H9 (cell line): Measurements from ENCODE around the gene CASK. TPM values are rescaled to one million over a fixed set of nuclear protein-coding genes. Genes with fewer than 3 reads are reported as not detected.

Experiments
- DNase-seq: peaks from one replicate; pipeline ENCODE4 v3.0.0-alpha.2; 2017
- H2AFZ ChIP-seq: one replicate; pipeline ENCODE4 v1.6.1; 2013; ENCODE audit warnings: mild to moderate bottlenecking, low read length, control low read depth, moderate library complexity
- H2AK5ac ChIP-seq: 2 replicates; pipeline ENCODE4 v1.6.1; 2013; ENCODE audit warnings: low read length, control low read depth, mixed read lengths; ENCODE audit not compliant: insufficient read length
- H2BK120ac ChIP-seq: one replicate; pipeline ENCODE4 v1.6.1; 2013; ENCODE audit warnings: low read depth, mild to moderate bottlenecking, low read length, control low read depth, inconsistent platforms; ENCODE audit not compliant: poor library complexity, severe bottlenecking
- H2BK12ac ChIP-seq: 2 replicates; pipeline ENCODE4 v1.6.1; 2013; ENCODE audit warnings: low read length, control low read depth, mixed read lengths, low read depth; ENCODE audit not compliant: insufficient read length
- H2BK15ac ChIP-seq: 2 replicates; pipeline ENCODE4 v1.6.1; 2013; ENCODE audit warnings: low read depth, low read length, control low read depth
- H2BK20ac ChIP-seq: one replicate; pipeline ENCODE4 v1.6.1; 2013; ENCODE audit warnings: low read depth, mild to moderate bottlenecking, low read length, control low read depth, inconsistent platforms; ENCODE audit not compliant: poor library complexity, severe bottlenecking
- H2BK5ac ChIP-seq: 2 replicates; pipeline ENCODE4 v1.6.1; 2013; ENCODE audit warnings: low read length, control low read depth, mixed read lengths; ENCODE audit not compliant: insufficient read length
- H3K14ac ChIP-seq: 2 replicates; pipeline ENCODE4 v1.6.1; 2013; ENCODE audit warnings: low read length, control low read depth; ENCODE audit not compliant: insufficient read depth
- H3K18ac ChIP-seq: 2 replicates; pipeline ENCODE4 v1.6.1; 2013; ENCODE audit warnings: low read depth, mild to moderate bottlenecking, mixed read lengths, low read length, control low read depth; ENCODE audit not compliant: insufficient read length
- H3K23ac ChIP-seq: 2 replicates; pipeline ENCODE4 v1.6.1; 2013; ENCODE audit warnings: low read length, control low read depth, mixed read lengths, low read depth; ENCODE audit not compliant: insufficient read length
- H3K23me2 ChIP-seq: 2 replicates; pipeline ENCODE4 v1.6.1; 2013; ENCODE audit warnings: low read depth, mild to moderate bottlenecking, mixed read lengths, low read length, control low read depth; ENCODE audit not compliant: insufficient read length, poor library complexity, severe bottlenecking
- H3K27ac ChIP-seq: 2 replicates; pipeline ENCODE4 v1.5.1; 2013; ENCODE audit warnings: low read length, control low read depth, mixed read lengths, low read depth; ENCODE audit not compliant: insufficient read length
- H3K27me3 ChIP-seq: 2 replicates; pipeline ENCODE4 v1.6.1; 2013; ENCODE audit warnings: low read length, control low read depth, inconsistent platforms; ENCODE audit not compliant: insufficient read depth
- H3K4ac ChIP-seq: 2 replicates; pipeline ENCODE4 v1.6.1; 2013; ENCODE audit warnings: low read depth, mild to moderate bottlenecking, control low read depth, inconsistent platforms, low read length, moderate library complexity
- H3K4me1 ChIP-seq: 2 replicates; pipeline ENCODE4 v1.6.1; 2013; ENCODE audit warnings: low read length, control low read depth, inconsistent platforms; ENCODE audit not compliant: insufficient read depth
- H3K4me2 ChIP-seq: 2 replicates; pipeline ENCODE4 v1.6.1; 2013; ENCODE audit warnings: low read length, control low read depth, mixed read lengths; ENCODE audit not compliant: insufficient read length, insufficient read depth
- H3K56ac ChIP-seq: 2 replicates; pipeline ENCODE4 v1.6.1; 2013; ENCODE audit warnings: low read depth, mild to moderate bottlenecking, mixed read lengths, low read length, control low read depth; ENCODE audit not compliant: insufficient read length
- H3K79me1 ChIP-seq: 2 replicates; pipeline ENCODE4 v1.6.1; 2013; ENCODE audit warnings: low read depth, mild to moderate bottlenecking, moderate library complexity, low read length, control low read depth, inconsistent platforms; ENCODE audit not compliant: insufficient read depth, poor library complexity, severe bottlenecking
- H3K79me2 ChIP-seq: 2 replicates; pipeline ENCODE4 v1.6.1; 2013; ENCODE audit warnings: low read length, control low read depth, inconsistent platforms; ENCODE audit not compliant: insufficient read depth
- H3K9ac ChIP-seq: 2 replicates; pipeline ENCODE4 v1.6.1; 2013; ENCODE audit warnings: low read length, control low read depth, mixed read lengths; ENCODE audit not compliant: insufficient read length; ENCODE audit errors: extremely low read depth
- H3K9me3 ChIP-seq: one replicate; pipeline ENCODE4 v1.6.1; 2013; ENCODE audit warnings: low read depth, low read length, inconsistent platforms; ENCODE audit not compliant: control insufficient read depth
- H3T11ph ChIP-seq: one replicate; pipeline ENCODE4 v1.6.1; 2013; ENCODE audit warnings: mild to moderate bottlenecking, low read length, control low read depth, inconsistent platforms
- H4K20me1 ChIP-seq: one replicate; pipeline ENCODE4 v1.6.1; 2013; ENCODE audit not compliant: control insufficient read depth, insufficient read length, insufficient read depth
- H4K5ac ChIP-seq: 2 replicates; pipeline ENCODE4 v1.6.1; 2013; ENCODE audit warnings: low read depth, mild to moderate bottlenecking, mixed read lengths, low read length, control low read depth; ENCODE audit not compliant: insufficient read length
- H4K8ac ChIP-seq: replicated peaks from 2 replicates; pipeline ENCODE4 v1.6.1; 2013; ENCODE audit warnings: low read length, control low read depth, mixed read lengths, low read depth; ENCODE audit not compliant: insufficient read length
- H4K91ac ChIP-seq: 2 replicates; pipeline ENCODE4 v1.6.1; 2013; ENCODE audit warnings: low read depth, mild to moderate bottlenecking, moderate library complexity, mixed read lengths, low read length, control low read depth; ENCODE audit not compliant: insufficient read length
- H3K27ac Mint-ChIP-seq, 3 experiments: 2 replicates in 2 of 3; 3 replicates in 1 of 3; pipeline ENCODE4 v1.8.0; 2020 to 2021; ENCODE audit warnings: mixed read lengths in 3 of 3, mild to moderate bottlenecking in 1 of 3, moderate library complexity in 1 of 3
- H3K27me3 Mint-ChIP-seq: 2 replicates; pipeline ENCODE4 v1.8.0; 2021; ENCODE audit warnings: low read depth, mild to moderate bottlenecking, moderate library complexity, mixed read lengths
- H3K36me3 Mint-ChIP-seq, 3 experiments: 2 replicates in 2 of 3; 3 replicates in 1 of 3; pipeline ENCODE4 v1.8.0; 2020 to 2021; ENCODE audit warnings: low read depth in 3 of 3, mixed read lengths in 3 of 3; ENCODE audit not compliant: insufficient read depth in 1 of 3
- H3K4me1 Mint-ChIP-seq, 2 experiments: 2 replicates each; pipeline ENCODE4 v1.8.0; 2020; ENCODE audit warnings: mixed read lengths in 2 of 2
- H3K4me3 Mint-ChIP-seq, 2 experiments: 2 replicates in 1 of 2; 3 replicates in 1 of 2; pipeline ENCODE4 v1.8.0; 2020 to 2021; ENCODE audit warnings: mild to moderate bottlenecking in 2 of 2, mixed read lengths in 2 of 2, moderate library complexity in 1 of 2
- H3K9me3 Mint-ChIP-seq, 2 experiments: 2 replicates in 1 of 2; 3 replicates in 1 of 2; pipeline ENCODE4 v1.8.0; 2020; ENCODE audit warnings: mild to moderate bottlenecking in 2 of 2, mixed read lengths in 2 of 2, moderate library complexity in 1 of 2
- WGBS: extraction: QIAGEN DNeasy Blood & Tissue Kit; methylation state at CpG from one replicate; pipeline ENCODE4 v1.1.7; 2013; ENCODE audit warnings: missing lambda C conversion rate, low lambda C conversion rate, mixed read lengths; ENCODE audit not compliant: insufficient read length; ENCODE audit errors: extremely low coverage; 5-methylcytosine and 5-hydroxymethylcytosine counted together
- total RNA-seq: library from RNA; stranded (reverse); gene quantifications from 2 replicates; pipeline ENCODE4 v1.2.1, GENCODE V29; 2021
- TF ChIP-seq, protein P1 (sequence below): fragments of 200-600 bp; sonication (generic); conservative IDR thresholded peaks from 3 replicates; pipeline ENCODE4 v1.8.0; 2021; ENCODE audit warnings: antibody characterized with exemption, mild to moderate bottlenecking

CASK gene
- total RNA-seq, 1 experiment from 2014 or later, result 44.1 TPM

DNA sequence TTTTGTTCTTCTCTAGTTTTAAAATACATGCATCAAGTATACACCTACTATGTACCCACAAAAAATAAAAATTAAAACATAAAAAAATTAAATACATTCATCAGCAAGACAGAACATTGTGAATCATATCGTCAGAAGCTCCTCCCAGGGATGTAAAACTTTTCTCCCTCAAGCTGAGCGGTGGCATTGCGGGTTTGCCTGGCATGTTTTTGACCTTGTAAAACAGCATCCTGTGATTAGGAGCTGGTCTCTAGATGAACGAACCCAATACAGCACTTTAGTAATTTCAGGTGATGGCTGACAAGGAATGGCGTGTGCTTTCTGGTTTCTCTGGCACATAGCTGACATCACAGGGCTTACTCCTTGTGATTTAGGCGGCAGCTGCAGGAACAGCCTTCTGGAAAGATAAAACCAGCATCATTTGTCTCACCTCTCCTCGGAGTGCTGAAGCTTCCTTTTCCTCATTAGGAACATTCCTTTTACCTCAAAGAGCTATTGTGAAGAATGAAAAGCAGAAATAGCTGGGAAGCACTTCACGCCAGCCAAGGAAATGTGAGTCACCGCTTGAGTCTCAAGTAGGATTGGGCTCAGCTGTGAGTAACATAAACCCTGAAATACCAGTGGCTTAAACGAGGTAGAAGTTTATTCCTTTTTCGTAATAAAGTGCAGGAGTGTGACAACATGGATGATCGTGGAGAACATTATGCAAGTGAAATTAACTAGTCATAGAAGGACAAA, 431.9 kb downstream of the CASK start:
- no CpG with 5 or more reads among the region's 12 CpGs for WGBS
- peaks cover 5 to 6% of the 10 kb centered on the region in 2 experiments; a peak in 3 of 4 replicates for H3K4me1 Mint-ChIP-seq
- no peak overlapping the region for H2BK15ac ChIP-seq

More for the DNA sequence above, 431.9 kb downstream of the CASK start:
- peak overlapping the region; percentile 15 for H3K4me2 ChIP-seq
- H3K9ac ChIP-seq, result no peak overlapping the region
- H3K79me2 ChIP-seq, result no peaks in the 10 kb centered on the region
- H2BK12ac ChIP-seq, result no peak overlapping the region
- no peak overlapping the region for H3T11ph ChIP-seq
- H4K91ac ChIP-seq, result no peak overlapping the region
- no peaks in the 10 kb centered on the region for H3K27me3 ChIP-seq
- Mint-ChIP-seq H3K9me3 (peaks cover 67% of the 10 kb centered on the region in 2 experiments), H3K36me3 (peaks cover 9 to 17% (median 12%) of the 10 kb centered on the region in 3 experiments), H3K27me3 (no peaks in the 10 kb centered on the region; the same call in 1 of the 2 replicates), H3K4me3 (no peak overlapping the region), H3K27ac (peak overlapping the region; percentile 19 to 82 (median 32); a peak in 4 of 7 replicates)
- peak overlapping the region; percentile 49 for H3K27ac ChIP-seq
- H2BK20ac ChIP-seq, result no peak overlapping the region
- no peak overlapping the region for H3K4ac ChIP-seq
- H4K8ac ChIP-seq, result no peak overlapping the region
- no peaks in the 10 kb centered on the region for H3K79me1 ChIP-seq
- no peak overlapping the region for H2AFZ ChIP-seq
- no peak overlapping the region for H3K56ac ChIP-seq
- H3K23me2 ChIP-seq, result no peaks in the 10 kb centered on the region
- no peak overlapping the region for H4K5ac ChIP-seq
- H2BK120ac ChIP-seq, result no peak overlapping the region
- peak; percentile 61 for DNase-seq
- no peaks in the 10 kb centered on the region for H3K9me3 ChIP-seq
- no peak overlapping the region for H2BK5ac ChIP-seq
- TF ChIP-seq, protein P1, sequence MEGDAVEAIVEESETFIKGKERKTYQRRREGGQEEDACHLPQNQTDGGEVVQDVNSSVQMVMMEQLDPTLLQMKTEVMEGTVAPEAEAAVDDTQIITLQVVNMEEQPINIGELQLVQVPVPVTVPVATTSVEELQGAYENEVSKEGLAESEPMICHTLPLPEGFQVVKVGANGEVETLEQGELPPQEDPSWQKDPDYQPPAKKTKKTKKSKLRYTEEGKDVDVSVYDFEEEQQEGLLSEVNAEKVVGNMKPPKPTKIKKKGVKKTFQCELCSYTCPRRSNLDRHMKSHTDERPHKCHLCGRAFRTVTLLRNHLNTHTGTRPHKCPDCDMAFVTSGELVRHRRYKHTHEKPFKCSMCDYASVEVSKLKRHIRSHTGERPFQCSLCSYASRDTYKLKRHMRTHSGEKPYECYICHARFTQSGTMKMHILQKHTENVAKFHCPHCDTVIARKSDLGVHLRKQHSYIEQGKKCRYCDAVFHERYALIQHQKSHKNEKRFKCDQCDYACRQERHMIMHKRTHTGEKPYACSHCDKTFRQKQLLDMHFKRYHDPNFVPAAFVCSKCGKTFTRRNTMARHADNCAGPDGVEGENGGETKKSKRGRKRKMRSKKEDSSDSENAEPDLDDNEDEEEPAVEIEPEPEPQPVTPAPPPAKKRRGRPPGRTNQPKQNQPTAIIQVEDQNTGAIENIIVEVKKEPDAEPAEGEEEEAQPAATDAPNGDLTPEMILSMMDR, result no peak
- 0 out of 2 replicates have a peak, but pooled peaks cover 4% of the 10 kb centered on the region for H3K4me1 ChIP-seq
- H4K20me1 ChIP-seq, result no peaks in the 10 kb centered on the region
- no peak overlapping the region for H2AK5ac ChIP-seq
- H3K14ac ChIP-seq, result no peak overlapping the region
- no peak overlapping the region for H3K23ac ChIP-seq
- H3K18ac ChIP-seq, result no peak overlapping the region
